H1 (cell line): ENCODE measurements around the gene SH3BGRL3. TPM values are rescaled to one million over a fixed set of nuclear protein-coding genes. Genes with fewer than 3 reads are reported as not detected.

Source experiments
- ATF3 ChIP-seq: IDR thresholded peaks from 2 replicates; pipeline ENCODE4 v1.6.1; 2011; ENCODE audit warnings: low read depth, mild to moderate bottlenecking, low read length; ENCODE audit not compliant: insufficient read depth
- BACH1 ChIP-seq: IDR thresholded peaks from 2 replicates; pipeline ENCODE4 v1.6.1; 2012; ENCODE audit warnings: low read length, improper control_type of control experiment
- BCL11A ChIP-seq, 2 experiments: IDR thresholded peaks; one replicate each; pipeline ENCODE4 v1.6.1; 2011; ENCODE audit warnings: low read depth in 2 of 2, low read length in 2 of 2, mild to moderate bottlenecking in 2 of 2
- BRCA1 ChIP-seq: IDR thresholded peaks from 2 replicates; pipeline ENCODE4 v1.6.1; 2012; ENCODE audit warnings: low read depth, low read length, improper control_type of control experiment
- CBX5 ChIP-seq: fragments of 300-800, 300-1000 bp; sonication (generic); IDR thresholded peaks from 2 replicates; pipeline ENCODE4 v1.7.1; 2016; ENCODE audit warnings: antibody characterized with exemption, low read length, low read depth
- CTCF ChIP-seq, 3 experiments: IDR thresholded peaks; 1 replicate in 2 of 3; 2 replicates in 1 of 3; pipeline versions ENCODE4 v1.5.1 to v1.6.1; 2011; ENCODE audit warnings: low read length in 3 of 3, mild to moderate bottlenecking in 3 of 3, inconsistent platforms in 2 of 3, low read depth in 1 of 3, moderate library complexity in 1 of 3; ENCODE audit not compliant: insufficient read depth in 1 of 3; ENCODE audit errors: control extremely low read depth in 1 of 3
- E2F6 ChIP-seq: IDR thresholded peaks from 2 replicates; pipeline ENCODE4 v1.6.1; 2012; ENCODE audit warnings: inconsistent platforms
- EP300 ChIP-seq, 2 experiments: IDR thresholded peaks; 1 replicate in 1 of 2; 2 replicates in 1 of 2; pipeline ENCODE4 v1.6.1; 2011 to 2012; ENCODE audit warnings: low read depth in 2 of 2, low read length in 2 of 2, mild to moderate bottlenecking in 2 of 2, borderline replicate concordance in 1 of 2, inconsistent platforms in 1 of 2, moderate library complexity in 1 of 2
- FOSL1 ChIP-seq: IDR thresholded peaks from 2 replicates; pipeline ENCODE4 v1.6.1; 2011; ENCODE audit warnings: mild to moderate bottlenecking, low read depth, low read length, moderate library complexity; ENCODE audit not compliant: insufficient read depth
- GABPA ChIP-seq: IDR thresholded peaks from 2 replicates; pipeline ENCODE4 v1.6.1; 2011; ENCODE audit warnings: mild to moderate bottlenecking, low read length, moderate library complexity, borderline replicate concordance; ENCODE audit not compliant: insufficient read depth
- KDM4A ChIP-seq: IDR thresholded peaks from one replicate; pipeline ENCODE4 v1.7.1; 2012; ENCODE audit warnings: low read depth, mild to moderate bottlenecking, moderate library complexity, low read length, inconsistent platforms; ENCODE audit not compliant: severe bottlenecking
- MAFK ChIP-seq: IDR thresholded peaks from 2 replicates; pipeline ENCODE4 v1.6.1; 2012; ENCODE audit warnings: low read depth, mild to moderate bottlenecking, improper control_type of control experiment, low read length
- POLR2A ChIP-seq, 2 experiments: IDR thresholded peaks; 1 replicate in 1 of 2; 2 replicates in 1 of 2; pipeline ENCODE4 v1.6.1; 2011; ENCODE audit warnings: low read depth in 2 of 2, low read length in 2 of 2, mild to moderate bottlenecking in 2 of 2; ENCODE audit errors: control extremely low read depth in 1 of 2
- RBBP5 ChIP-seq: IDR thresholded peaks from 2 replicates; pipeline ENCODE4 v1.7.1; 2012; ENCODE audit warnings: low read depth, mild to moderate bottlenecking, inconsistent platforms, low read length, moderate library complexity, borderline replicate concordance
- SIRT6 ChIP-seq: IDR thresholded peaks from one replicate; pipeline ENCODE4 v1.7.1; 2012; ENCODE audit warnings: low read length, inconsistent platforms
- SP4 ChIP-seq: IDR thresholded peaks from 2 replicates; pipeline ENCODE4 v1.6.1; 2012; ENCODE audit warnings: low read length, inconsistent platforms
- SUZ12 ChIP-seq: fragments of 200-600 bp; sonication (generic); IDR thresholded peaks from 2 replicates; pipeline ENCODE4 v1.6.1; 2012; ENCODE audit warnings: mild to moderate bottlenecking, inconsistent platforms, low read length, moderate library complexity, mixed read lengths
- polyA plus RNA-seq, 7 experiments: library from polyadenylated mRNA; depleted of rRNA in 3 of 7; stranded (reverse) in 5 of 7; unstranded in 2 of 7; fragments of >200 nt in 5 of 7; fragments of 200-250 nt in 2 of 7; gene quantifications; 1 replicate in 5 of 7; 2 replicates in 1 of 7; 4 replicates in 1 of 7; pipeline versions ENCODE4 v1.2.1 to v1.2.3, GENCODE V29; 2011 to 2013; ENCODE audit warnings: missing spikeins in 2 of 7, mixed read lengths in 2 of 7
- total RNA-seq: library from RNA; stranded (reverse); fragmentation: NEBNext Ultra II Directional; extraction: Animal tissue kit (Norgen Biotek cat#: 25700); gene quantifications from 2 replicates; pipeline ENCODE4 v1.2.1, GENCODE V29; 2021

Gene SH3BGRL3
- total and polyA plus RNA-seq, 2 of the 8 experiments (the other 6 are each of a cell fraction or from before 2014, with no cell fraction given), result 77.8 to 107 TPM

GRCh38 chr1:26275580-26276431, 4.1 kb upstream of the SH3BGRL3 start (continued):
- TF ChIP-seq MAFK, result no peak
- TF ChIP-seq GABPA, result 0 out of 2 replicates have a peak, but pooled peaks have one; percentile 55
- TF ChIP-seq E2F6, result no peak
- no peak for TF ChIP-seq ATF3
- no peak for TF ChIP-seq BCL11A (IDR thresholded peaks at IDR 0.05; ENCODE audit: low read depth in 2 of 2, low read length in 2 of 2)
- TF ChIP-seq CTCF (IDR thresholded peaks at IDR 0.05; ENCODE audit: control extremely low read depth in 1 of 3, insufficient read depth in 1 of 3, low read depth in 1 of 3, low read length in 3 of 3), result peak; percentile 61 to 85 (median 83)
- no peak for TF ChIP-seq POLR2A (IDR thresholded peaks at IDR 0.05; ENCODE audit: control extremely low read depth in 1 of 2, low read depth in 2 of 2, low read length in 2 of 2)
- no peak for TF ChIP-seq SP4
- no peak for TF ChIP-seq KDM4A
- no peak for TF ChIP-seq SUZ12
- TF ChIP-seq SIRT6, result no peak
- no peak for TF ChIP-seq FOSL1
- TF ChIP-seq BACH1, result no peak
- TF ChIP-seq CBX5, result no peak
- TF ChIP-seq BRCA1, result no peak
- no peak for TF ChIP-seq RBBP5
- TF ChIP-seq EP300 (IDR thresholded peaks at IDR 0.05; ENCODE audit: borderline replicate concordance in 1 of 2, low read depth in 2 of 2, low read length in 2 of 2), result peak in 1 of 2 experiments; percentile 26; a peak in 1 of 3 replicates
